Neural cell (in vitro differentiated cells): ENCODE results near the gene GTF2IRD1. TPM values are rescaled to one million over a fixed set of nuclear protein-coding genes. Genes with fewer than 3 reads are reported as not detected.
"Not testable (repeated sequence)": the region's sequence is repeated elsewhere in the genome, so short reads cannot be mapped to it uniquely, and the experiment has no call there.

Experiments
- H2AFZ ChIP-seq: fragments of 200-600, 300-800 bp; sonication (generic), shearing (Covaris generic); 2 replicates; pipeline ENCODE4 v1.6.0; 2014; ENCODE audit warnings: low read depth, mild to moderate bottlenecking, antibody characterized with exemption, low read length, moderate library complexity
- H3F3A ChIP-seq: fragments of 200-600 bp; shearing (Covaris generic); 2 replicates; pipeline ENCODE4 v1.6.1; 2016; ENCODE audit warnings: mild to moderate bottlenecking, moderate library complexity, mixed read lengths, antibody characterized with exemption, low read length; ENCODE audit not compliant: insufficient read depth, poor library complexity, severe bottlenecking
- H3K27ac ChIP-seq: fragments of 200-600, 300-800 bp; sonication (generic), shearing (Covaris generic); 2 replicates; pipeline ENCODE4 v1.5.1; 2014; ENCODE audit warnings: mild to moderate bottlenecking, low read length, moderate library complexity
- H3K27me3 ChIP-seq: fragments of 300-800, 200-600 bp; sonication (generic), shearing (Covaris generic); 2 replicates; pipeline ENCODE4 v1.6.0; 2014; ENCODE audit warnings: mild to moderate bottlenecking, low read depth, low read length, moderate library complexity; ENCODE audit not compliant: insufficient read depth
- H3K36me3 ChIP-seq: fragments of 300-800, 200-600 bp; sonication (generic), shearing (Covaris generic); 2 replicates; pipeline ENCODE4 v1.5.1; 2014; ENCODE audit warnings: mild to moderate bottlenecking, antibody characterized with exemption, low read length, moderate library complexity; ENCODE audit not compliant: insufficient read depth
- H3K4me2 ChIP-seq: fragments of 300-800, 200-600 bp; sonication (generic), shearing (Covaris generic); 2 replicates; pipeline ENCODE4 v1.6.0; 2014; ENCODE audit warnings: mild to moderate bottlenecking, low read length
- H3K4me3 ChIP-seq: fragments of 300-800, 200-600 bp; sonication (generic), shearing (Covaris generic); 2 replicates; pipeline ENCODE4 v1.5.1; 2014; ENCODE audit warnings: mild to moderate bottlenecking, low read length, moderate library complexity
- H3K79me2 ChIP-seq: fragments of 200-600 bp; shearing (Covaris generic); replicated peaks from 2 replicates; pipeline ENCODE4 v1.6.0; 2014; ENCODE audit warnings: mild to moderate bottlenecking, low read length, moderate library complexity; ENCODE audit not compliant: insufficient read depth
- H3K9ac ChIP-seq: fragments of 300-800, 200-600 bp; sonication (generic), shearing (Covaris generic); 2 replicates; pipeline ENCODE4 v1.6.1; 2016; ENCODE audit warnings: mild to moderate bottlenecking, low read length, mixed read lengths
- H3K9me2 ChIP-seq: fragments of 200-600 bp; shearing (Covaris generic); 2 replicates; pipeline ENCODE4 v1.6.1; 2016; ENCODE audit warnings: mild to moderate bottlenecking, low read length, mixed read lengths; ENCODE audit not compliant: insufficient read depth
- H3K9me3 ChIP-seq: fragments of 200-600, 300-800 bp; sonication (generic), shearing (Covaris generic); 2 replicates; pipeline ENCODE4 v1.6.1; 2016; ENCODE audit warnings: mild to moderate bottlenecking, mixed run types, low read length, moderate library complexity, mixed read lengths
- H4K20me1 ChIP-seq: fragments of 200-600 bp; shearing (Covaris generic); 2 replicates; pipeline ENCODE4 v1.6.1; 2016; ENCODE audit warnings: mild to moderate bottlenecking, mixed run types; ENCODE audit not compliant: insufficient read depth
- EP300 ChIP-seq: fragments of 450-650 bp; conservative IDR thresholded peaks from 2 replicates; pipeline ENCODE4 v1.6.1; 2014; ENCODE audit warnings: antibody characterized with exemption, mild to moderate bottlenecking, moderate library complexity; ENCODE audit not compliant: poor library complexity, severe bottlenecking
- EZH2 ChIP-seq: fragments of 200-600, 300-800 bp; shearing (Covaris generic), sonication (generic); IDR thresholded peaks from 2 replicates; pipeline ENCODE4 v1.6.1; 2014; ENCODE audit warnings: antibody characterized with exemption, low read length, borderline replicate concordance, mild to moderate bottlenecking; ENCODE audit not compliant: insufficient read depth, poor library complexity, severe bottlenecking
- MXI1 ChIP-seq: fragments of 450-650 bp; conservative IDR thresholded peaks from 2 replicates; pipeline ENCODE4 v1.6.1; 2014; ENCODE audit warnings: antibody characterized with exemption, mild to moderate bottlenecking; ENCODE audit not compliant: poor library complexity, severe bottlenecking
- POLR2AphosphoS5 ChIP-seq: IDR thresholded peaks from 2 replicates; pipeline ENCODE4 v1.6.1; 2012
- RAD21 ChIP-seq: fragments of 450-650 bp; conservative IDR thresholded peaks from 2 replicates; pipeline ENCODE4 v1.6.1; 2014; ENCODE audit warnings: antibody characterized with exemption, mild to moderate bottlenecking, moderate library complexity
- REST ChIP-seq: IDR thresholded peaks from 2 replicates; pipeline ENCODE4 v1.6.1; 2012; ENCODE audit warnings: borderline replicate concordance
- SMC3 ChIP-seq: fragments of 450-650 bp; conservative IDR thresholded peaks from 2 replicates; pipeline ENCODE4 v1.6.1; 2014; ENCODE audit warnings: antibody characterized with exemption, mild to moderate bottlenecking, moderate library complexity; ENCODE audit not compliant: poor library complexity
- TAF1 ChIP-seq: IDR thresholded peaks from 2 replicates; pipeline ENCODE4 v1.6.1; 2012; ENCODE audit warnings: low read depth
- polyA plus RNA-seq: library from polyadenylated mRNA; depleted of rRNA; stranded (reverse); fragments of >200 nt; gene quantifications from 2 replicates; pipeline ENCODE4 v1.2.3, GENCODE V29; 2014
- TF ChIP-seq, protein P1 (sequence below): fragments of 450-650 bp; IDR thresholded peaks from 2 replicates; pipeline ENCODE4 v1.5.1; 2014; ENCODE audit warnings: antibody characterized with exemption, mild to moderate bottlenecking, moderate library complexity; ENCODE audit not compliant: poor library complexity, severe bottlenecking

The GTF2IRD1 gene
- polyA plus RNA-seq, 1 donor from 2014 or later = 31.9 TPM

DNA sequence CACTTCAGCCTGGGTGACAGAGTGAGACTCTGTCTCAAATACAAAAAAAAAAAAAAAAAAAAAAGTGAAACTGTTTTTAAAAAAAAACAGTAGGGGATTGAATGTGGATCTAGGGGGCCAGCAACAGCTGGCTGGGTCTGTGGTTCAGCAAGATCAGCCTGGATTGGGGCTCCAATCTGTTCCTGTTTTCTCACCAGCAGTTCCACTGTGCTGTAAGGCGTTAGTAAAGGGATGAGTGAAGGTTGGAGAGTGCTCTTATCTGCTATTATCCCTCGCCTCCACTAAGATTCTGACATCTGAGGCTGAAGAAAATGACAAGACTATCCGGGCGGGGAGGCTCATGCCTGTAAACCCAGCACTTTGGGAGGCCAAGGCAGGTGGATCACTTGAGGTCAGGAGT lies 41.6 kb upstream of the GTF2IRD1 start:
- H4K20me1 ChIP-seq = no peaks in the 10 kb centered on the region
- H3F3A ChIP-seq = no peaks in the 10 kb centered on the region
- H3K4me3 ChIP-seq = no peak overlapping the region
- H3K36me3 ChIP-seq = no peaks in the 10 kb centered on the region
- H3K9ac ChIP-seq = no peak overlapping the region
- no peak overlapping the region for H3K27ac ChIP-seq
- no peak overlapping the region for H3K4me2 ChIP-seq
- no peaks in the 10 kb centered on the region for H3K9me3 ChIP-seq
- H3K79me2 ChIP-seq = no peaks in the 10 kb centered on the region
- H2AFZ ChIP-seq = no peak overlapping the region
- no peak for TF ChIP-seq TAF1
- no peaks in the 10 kb centered on the region for H3K27me3 ChIP-seq
- no peaks in the 10 kb centered on the region for H3K9me2 ChIP-seq

DNA sequence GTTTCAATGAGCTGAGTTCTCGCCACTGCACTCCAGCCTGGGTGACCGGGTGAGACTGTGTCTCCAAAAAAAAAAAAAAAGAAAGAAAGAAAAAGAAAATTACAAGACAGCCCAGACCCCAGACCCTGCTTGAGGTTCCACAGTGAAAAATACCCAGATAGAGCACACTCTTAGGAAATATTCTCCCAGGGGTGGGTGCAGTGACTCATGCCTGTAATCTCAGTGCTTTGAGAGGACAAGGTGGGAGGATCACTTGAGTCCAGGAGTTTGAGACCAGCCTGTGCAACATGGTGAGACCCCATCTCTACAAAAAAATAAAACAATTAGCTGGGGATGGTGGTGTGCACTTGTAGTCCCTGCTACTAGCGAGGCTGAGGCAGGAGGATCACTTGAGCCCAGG lies 41.1 kb upstream of the GTF2IRD1 start:
- Histone ChIP-seq H3K79me2 (no peaks in the 10 kb centered on the region), H3K4me2 (no peak overlapping the region), H3K27me3 (no peaks in the 10 kb centered on the region), H3K9me3 (no peaks in the 10 kb centered on the region), H3K9ac (no peak overlapping the region), H3K4me3 (no peak overlapping the region), H2AFZ (no peak overlapping the region), H3K27ac (no peak overlapping the region), H3F3A (no peaks in the 10 kb centered on the region), H4K20me1 (no peaks in the 10 kb centered on the region), H3K9me2 (no peaks in the 10 kb centered on the region), H3K36me3 (no peaks in the 10 kb centered on the region)
- TF ChIP-seq, protein P1, sequence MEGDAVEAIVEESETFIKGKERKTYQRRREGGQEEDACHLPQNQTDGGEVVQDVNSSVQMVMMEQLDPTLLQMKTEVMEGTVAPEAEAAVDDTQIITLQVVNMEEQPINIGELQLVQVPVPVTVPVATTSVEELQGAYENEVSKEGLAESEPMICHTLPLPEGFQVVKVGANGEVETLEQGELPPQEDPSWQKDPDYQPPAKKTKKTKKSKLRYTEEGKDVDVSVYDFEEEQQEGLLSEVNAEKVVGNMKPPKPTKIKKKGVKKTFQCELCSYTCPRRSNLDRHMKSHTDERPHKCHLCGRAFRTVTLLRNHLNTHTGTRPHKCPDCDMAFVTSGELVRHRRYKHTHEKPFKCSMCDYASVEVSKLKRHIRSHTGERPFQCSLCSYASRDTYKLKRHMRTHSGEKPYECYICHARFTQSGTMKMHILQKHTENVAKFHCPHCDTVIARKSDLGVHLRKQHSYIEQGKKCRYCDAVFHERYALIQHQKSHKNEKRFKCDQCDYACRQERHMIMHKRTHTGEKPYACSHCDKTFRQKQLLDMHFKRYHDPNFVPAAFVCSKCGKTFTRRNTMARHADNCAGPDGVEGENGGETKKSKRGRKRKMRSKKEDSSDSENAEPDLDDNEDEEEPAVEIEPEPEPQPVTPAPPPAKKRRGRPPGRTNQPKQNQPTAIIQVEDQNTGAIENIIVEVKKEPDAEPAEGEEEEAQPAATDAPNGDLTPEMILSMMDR = no peak
- TF ChIP-seq EZH2 (no peak), MXI1 (no peak), POLR2AphosphoS5 (no peak), SMC3 (no peak), TAF1 (no peak), RAD21 (no peak), REST (no peak), EP300 (no peak)

DNA sequence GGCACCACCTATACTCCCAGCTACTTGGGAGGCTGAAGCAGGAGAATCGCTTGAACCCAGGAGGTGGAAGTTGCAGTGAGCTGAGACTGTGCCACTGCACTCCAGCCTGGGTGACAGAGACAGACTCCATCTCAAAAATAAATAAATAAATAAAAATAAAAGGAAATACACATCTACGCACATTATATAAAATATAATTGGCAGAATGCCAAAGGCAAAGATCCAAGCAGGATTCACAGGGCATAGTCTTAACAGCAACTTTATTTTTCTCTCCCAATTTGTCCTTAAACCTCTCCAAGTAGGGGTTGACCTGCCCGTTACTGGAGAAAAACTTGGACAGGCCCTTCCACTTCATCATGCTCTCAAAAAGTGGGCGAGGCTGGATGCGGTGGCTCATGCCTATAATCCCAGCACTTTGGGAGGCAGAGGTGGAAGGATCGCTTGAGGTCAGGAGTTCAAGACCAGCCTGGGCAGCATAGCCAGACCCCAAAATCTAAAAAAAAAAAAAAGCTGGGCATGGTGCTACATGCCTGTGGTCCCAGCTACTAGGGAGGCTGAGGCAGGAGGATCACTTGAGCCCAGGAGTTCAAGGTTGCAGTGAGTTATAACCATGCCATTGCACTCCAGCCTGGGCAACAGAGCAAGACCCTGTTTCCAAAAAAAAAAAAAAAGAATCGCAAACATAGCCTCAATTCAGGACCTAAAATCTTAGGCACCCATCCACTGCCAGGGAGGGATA lies 38.9 kb upstream of the GTF2IRD1 start:
- not testable (repeated sequence) for H3K79me2 ChIP-seq, H3K36me3 ChIP-seq, H3K4me2 ChIP-seq, H3F3A ChIP-seq, H3K9ac ChIP-seq, H3K27ac ChIP-seq, H3K4me3 ChIP-seq, H3K9me3 ChIP-seq, H2AFZ ChIP-seq, H4K20me1 ChIP-seq, H3K9me2 ChIP-seq, H3K27me3 ChIP-seq
